Stomach (tissue), 4 donors: ENCODE data around the gene USP46.

Experiments
- CTCF ChIP-seq, 7 experiments: fragments of 450-650 bp in 4 of 7; fragments of 200-600 bp in 3 of 7; sonication (generic) in 3 of 7; IDR thresholded peaks; one replicate each; pipeline ENCODE4 v1.5.1; 2016 to 2019; ENCODE audit warnings: antibody characterized with exemption in 7 of 7, control low read depth in 2 of 7, mild to moderate bottlenecking in 1 of 7
- EP300 ChIP-seq: sonication (generic); formaldehyde crosslinking; IDR thresholded peaks from one replicate; pipeline ENCODE4 v1.6.1; 2017; ENCODE audit warnings: antibody characterized with exemption
- POLR2A ChIP-seq, 4 donors: fragments of 450-650 bp; IDR thresholded peaks; one replicate each; pipeline ENCODE4 v1.6.1; 2016; ENCODE audit warnings: antibody characterized with exemption in 4 of 4, control low read depth in 2 of 4, mild to moderate bottlenecking in 1 of 4, moderate library complexity in 1 of 4

- TF ChIP-seq EP300 = no peak
- no peak for TF ChIP-seq CTCF (IDR thresholded peaks at IDR 0.05)
- TF ChIP-seq POLR2A (IDR thresholded peaks at IDR 0.05) = no peak
Measured at GRCh38 chr4:52579602-52580272, 79.4 kb downstream of the USP46 start.
